GM10266 (cell line): ENCODE data around the gene YEATS4.

Experiments
- DNase-seq: peaks from one replicate; pipeline ENCODE4 v3.0.0; 2012; ENCODE audit errors: extremely low spot score
- CTCF ChIP-seq: IDR thresholded peaks from 2 replicates; pipeline ENCODE4 v1.5.1; 2012; ENCODE audit warnings: mild to moderate bottlenecking, low read depth; ENCODE audit not compliant: control insufficient read depth, insufficient read depth; ENCODE audit errors: missing control alignments

The YEATS4 gene

GRCh38 chr12:69337311-69338090 is 22.0 kb upstream of the YEATS4 start:
- TF ChIP-seq CTCF: no peak
- DNase-seq: no peak

- DNase-seq: no peak
- no peak for TF ChIP-seq CTCF
These were observed 21.3 kb upstream of the YEATS4 start for GRCh38 chr12:69338120-69338859.

GRCh38 chr12:69338936-69339335 is 20.6 kb upstream of the YEATS4 start:
- TF ChIP-seq CTCF: no peak
- DNase-seq: no peak

GRCh38 chr12:69339999-69340398 is 19.5 kb upstream of the YEATS4 start:
- DNase-seq: no peak
- TF ChIP-seq CTCF: no peak

- DNase-seq: no peak
- no peak for TF ChIP-seq CTCF
These were observed 18.2 kb upstream of the YEATS4 start for GRCh38 chr12:69341328-69341727.

- no peak for DNase-seq
- TF ChIP-seq CTCF: no peak
These were observed 17.1 kb upstream of the YEATS4 start for GRCh38 chr12:69342421-69342820.

- no peak for DNase-seq
- TF ChIP-seq CTCF: no peak
These were observed 16.2 kb upstream of the YEATS4 start for GRCh38 chr12:69343357-69343756.
